NB4 (cell line): ENCODE data around the gene TNFSF9.

Experiments used
- MYC ChIP-seq: IDR thresholded peaks from 2 replicates; pipeline ENCODE4 v1.6.1; 2011; ENCODE audit warnings: low read depth, low read length
- TF ChIP-seq, protein P1 (sequence below): IDR thresholded peaks from one replicate; pipeline ENCODE4 v1.5.1; 2012; ENCODE audit warnings: low read depth, low read length
- TF ChIP-seq, protein P2 (sequence below): IDR thresholded peaks from 2 replicates; pipeline ENCODE4 v1.6.1; 2011; ENCODE audit warnings: low read depth, low read length

DNA sequence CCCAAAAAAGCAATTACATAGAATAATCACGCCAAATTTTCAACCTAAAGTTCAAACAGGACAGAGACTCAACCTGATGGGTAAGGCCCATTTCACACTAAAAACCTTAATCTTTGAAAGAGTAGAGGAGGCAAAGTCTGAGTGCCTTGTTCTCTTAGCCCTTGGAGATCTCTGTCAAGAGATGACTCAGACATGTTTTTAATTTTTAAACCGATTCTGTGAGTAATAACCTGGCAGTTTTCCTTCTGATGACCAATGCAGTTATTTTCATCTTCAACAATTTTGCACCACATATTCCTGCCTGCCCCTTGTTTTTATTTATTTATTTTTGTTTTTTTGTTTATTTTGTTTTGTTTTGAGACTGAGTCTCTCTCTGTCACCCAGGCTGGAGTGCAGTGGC lies 11.5 kb upstream of the TNFSF9 start:
- TF ChIP-seq MYC: no peak
- TF ChIP-seq, protein P1, sequence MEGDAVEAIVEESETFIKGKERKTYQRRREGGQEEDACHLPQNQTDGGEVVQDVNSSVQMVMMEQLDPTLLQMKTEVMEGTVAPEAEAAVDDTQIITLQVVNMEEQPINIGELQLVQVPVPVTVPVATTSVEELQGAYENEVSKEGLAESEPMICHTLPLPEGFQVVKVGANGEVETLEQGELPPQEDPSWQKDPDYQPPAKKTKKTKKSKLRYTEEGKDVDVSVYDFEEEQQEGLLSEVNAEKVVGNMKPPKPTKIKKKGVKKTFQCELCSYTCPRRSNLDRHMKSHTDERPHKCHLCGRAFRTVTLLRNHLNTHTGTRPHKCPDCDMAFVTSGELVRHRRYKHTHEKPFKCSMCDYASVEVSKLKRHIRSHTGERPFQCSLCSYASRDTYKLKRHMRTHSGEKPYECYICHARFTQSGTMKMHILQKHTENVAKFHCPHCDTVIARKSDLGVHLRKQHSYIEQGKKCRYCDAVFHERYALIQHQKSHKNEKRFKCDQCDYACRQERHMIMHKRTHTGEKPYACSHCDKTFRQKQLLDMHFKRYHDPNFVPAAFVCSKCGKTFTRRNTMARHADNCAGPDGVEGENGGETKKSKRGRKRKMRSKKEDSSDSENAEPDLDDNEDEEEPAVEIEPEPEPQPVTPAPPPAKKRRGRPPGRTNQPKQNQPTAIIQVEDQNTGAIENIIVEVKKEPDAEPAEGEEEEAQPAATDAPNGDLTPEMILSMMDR: no peak
- TF ChIP-seq, protein P2, sequence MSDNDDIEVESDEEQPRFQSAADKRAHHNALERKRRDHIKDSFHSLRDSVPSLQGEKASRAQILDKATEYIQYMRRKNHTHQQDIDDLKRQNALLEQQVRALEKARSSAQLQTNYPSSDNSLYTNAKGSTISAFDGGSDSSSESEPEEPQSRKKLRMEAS: no peak
